GM19035 (cell line): ENCODE data around the gene SRA1.

Experiments used
- ATAC-seq: cut with Tn5 transposase; IDR thresholded peaks from one replicate; pipeline ENCODE4 v1.9.1; 2021; ENCODE audit not compliant: unreplicated experiment

The SRA1 gene

DNA sequence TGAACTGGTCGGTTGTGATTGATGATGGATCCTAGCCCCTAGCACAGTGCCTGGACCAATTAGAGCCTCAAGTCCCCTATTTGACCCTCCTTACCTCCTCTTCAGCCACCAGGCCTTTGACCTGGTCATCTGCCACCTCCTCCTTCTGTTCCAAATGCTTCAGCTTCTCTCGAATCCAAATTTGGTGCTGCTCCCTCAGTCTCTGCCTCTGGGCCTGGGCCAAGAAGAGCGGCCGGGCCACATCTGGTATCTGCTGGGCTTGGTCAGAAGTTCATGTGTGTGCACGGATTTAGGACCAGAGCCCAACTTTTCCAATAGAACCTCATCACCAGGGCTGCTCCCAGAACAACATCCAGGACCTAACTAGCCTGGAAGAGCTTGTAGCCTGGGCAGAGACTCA is 13.8 kb upstream of the SRA1 start:
- ATAC-seq, result no peak

DNA sequence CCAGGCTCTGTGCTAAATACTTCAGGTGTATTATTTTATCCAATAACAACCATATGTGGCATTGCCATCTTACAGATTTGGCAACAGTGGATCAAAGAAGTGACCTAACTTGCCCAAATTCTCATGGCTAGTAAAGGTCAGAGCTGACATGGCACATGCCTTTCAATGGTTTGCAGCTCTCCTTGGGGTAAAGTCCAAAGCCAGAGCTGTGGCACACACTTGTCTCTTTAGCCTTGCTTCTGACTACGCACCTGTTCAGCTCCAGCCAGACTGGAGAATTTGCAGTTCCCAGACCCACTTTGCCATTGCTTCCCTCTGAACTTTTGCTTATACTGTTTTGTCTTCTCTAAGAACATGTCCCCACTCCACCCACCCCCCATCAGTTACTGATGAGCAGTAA is 13.2 kb upstream of the SRA1 start:
- no peak for ATAC-seq

DNA sequence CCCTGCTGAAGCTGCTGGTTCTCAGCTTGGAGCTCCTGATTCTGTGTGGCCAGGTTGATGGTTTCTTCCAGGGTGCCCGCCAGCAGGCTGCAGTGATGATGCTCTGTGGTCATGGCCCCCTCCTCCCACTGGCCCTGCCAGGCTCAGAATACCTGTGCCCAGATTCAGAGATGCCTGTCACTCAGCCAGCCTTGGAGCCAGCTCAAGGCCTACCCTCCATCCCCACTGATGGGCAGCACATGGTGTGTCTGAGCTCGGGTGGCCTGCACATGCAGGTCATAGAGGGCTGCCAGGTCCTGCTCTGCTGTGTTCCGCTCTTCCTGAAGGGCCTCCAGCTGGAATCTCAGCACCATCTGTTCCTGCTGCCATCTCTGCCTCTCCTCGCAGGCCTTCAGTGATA is 12.8 kb upstream of the SRA1 start:
- ATAC-seq, result no peak

- no peak for ATAC-seq
Measured at GRCh38 chr5:140569197-140569596, 11.9 kb upstream of the SRA1 start.

- no peak for ATAC-seq
Measured at GRCh38 chr5:140568443-140569063, 11.3 kb upstream of the SRA1 start.

GRCh38 chr5:140567871-140568270 is 10.6 kb upstream of the SRA1 start:
- ATAC-seq, result no peak

- ATAC-seq, result no peak
Measured at GRCh38 chr5:140567136-140567818, 10.0 kb upstream of the SRA1 start.

DNA sequence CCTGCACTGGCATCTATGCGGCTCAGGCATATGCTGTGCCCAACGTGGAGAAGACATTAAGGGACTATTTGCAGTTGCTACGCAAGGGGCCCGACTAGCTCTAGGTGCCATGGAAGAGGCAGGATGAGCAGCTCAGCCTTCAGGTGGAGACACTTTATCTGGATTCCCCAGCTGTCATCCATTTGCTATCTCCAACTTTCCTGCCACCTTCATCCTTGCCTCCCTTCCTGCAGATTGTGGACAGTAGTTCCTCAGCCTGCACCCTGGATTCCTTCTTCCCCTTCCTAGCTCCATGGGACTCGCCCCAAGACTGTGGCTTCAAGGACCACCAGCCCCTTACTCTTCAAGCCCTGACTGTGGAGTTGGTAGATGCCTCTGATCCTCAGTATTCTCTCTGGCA is 9.4 kb upstream of the SRA1 start:
- no peak for ATAC-seq

GRCh38 chr5:140565780-140566095 is 8.5 kb upstream of the SRA1 start:
- ATAC-seq, result no peak

GRCh38 chr5:140565024-140565779 is 7.9 kb upstream of the SRA1 start:
- ATAC-seq, result peak; percentile 3

- peak; percentile 90 for ATAC-seq
Measured at GRCh38 chr5:140564196-140565023, 7.1 kb upstream of the SRA1 start, which contains the start of the genes APBB3 and SLC35A4. TSS of gene APBB3 (minus strand) at chr5:140564598. CDS start at chr5:140564245, 353 bp downstream. TSS of gene SLC35A4 (plus strand) at chr5:140564828. CDS start at chr5:140567170, 2,342 bp downstream.

GRCh38 chr5:140563596-140563995 is 6.3 kb upstream of the SRA1 start:
- no peak for ATAC-seq

DNA sequence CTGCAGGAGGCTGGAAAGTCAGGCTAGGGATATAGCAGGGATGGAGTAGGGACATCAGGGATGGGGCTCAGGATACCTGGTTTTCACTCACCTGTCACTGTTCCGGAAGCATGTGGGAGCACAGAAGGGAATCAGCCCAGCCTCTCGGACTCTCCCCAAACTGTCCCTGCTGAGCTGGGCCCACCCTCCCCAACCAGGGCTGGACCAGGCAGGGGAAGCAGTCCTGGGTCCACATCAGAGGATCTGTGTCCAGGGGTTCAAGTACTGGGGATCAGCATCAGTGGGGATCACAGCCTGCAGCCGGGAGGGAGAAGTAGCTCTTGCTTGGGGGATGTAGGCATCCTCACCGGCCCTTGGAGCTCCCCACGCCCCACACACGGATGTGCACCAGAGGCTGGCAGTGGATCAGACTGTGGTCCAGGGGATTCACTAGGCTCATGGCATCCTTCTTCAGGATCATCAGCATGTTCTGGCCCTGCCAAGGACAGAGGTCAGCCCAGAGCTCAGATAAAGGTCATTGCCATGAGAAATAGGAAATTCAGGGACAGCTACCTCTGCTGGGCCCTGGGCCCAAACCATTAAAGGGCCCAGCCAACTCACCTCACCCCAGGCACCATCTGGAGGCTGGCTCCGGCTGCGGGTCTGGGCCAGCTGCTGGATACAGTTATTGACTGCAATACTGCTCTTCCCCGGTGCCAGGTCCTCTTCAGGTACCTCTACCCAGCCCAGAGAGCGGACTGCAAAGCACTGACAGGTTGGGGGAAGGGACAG is 4.7 kb upstream of the SRA1 start:
- ATAC-seq, result no peak

GRCh38 chr5:140560227-140560626 is 3.0 kb upstream of the SRA1 start:
- ATAC-seq, result no peak

DNA sequence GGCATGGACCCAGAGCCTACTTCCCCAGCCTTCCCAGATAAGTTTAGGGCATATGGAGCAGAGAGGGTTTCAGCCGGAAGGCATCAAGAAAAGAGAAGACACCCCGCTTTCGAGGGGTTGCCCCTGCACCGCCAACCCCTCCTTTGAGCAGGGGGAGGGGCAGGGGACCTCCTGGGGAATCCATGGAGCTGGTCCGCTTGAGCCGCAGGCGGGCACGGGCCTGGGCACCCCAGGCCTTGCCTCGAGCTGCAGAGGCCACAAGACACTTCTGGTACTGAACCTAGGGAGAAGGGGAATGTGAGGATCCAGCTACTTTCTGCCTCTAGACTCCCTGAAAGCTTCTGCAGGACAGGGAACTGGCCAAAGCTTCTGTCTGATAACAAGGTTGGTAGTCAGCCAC is 1.3 kb upstream of the SRA1 start:
- ATAC-seq, result no peak

- ATAC-seq, result no peak
Measured at GRCh38 chr5:140557965-140558364, 692 bp upstream of the SRA1 start.

DNA sequence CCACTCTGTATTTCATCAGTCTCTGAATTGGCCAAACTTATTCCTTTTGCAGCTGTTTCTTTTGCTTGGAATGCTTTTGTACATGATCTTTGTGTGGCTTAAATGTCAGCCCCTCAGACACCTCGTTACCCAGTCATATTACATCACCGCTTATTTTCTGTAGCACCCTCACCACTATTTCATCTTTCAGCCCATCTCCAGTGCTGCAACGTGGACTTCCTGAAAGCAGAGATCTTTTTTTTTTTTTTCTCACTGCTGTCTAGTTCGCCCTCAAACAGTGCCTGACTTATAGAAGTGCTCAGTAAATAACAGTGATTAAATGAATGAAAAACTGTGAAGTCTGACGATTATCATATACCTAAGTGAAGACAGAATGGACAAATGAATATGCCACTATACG is 835 bp downstream of the SRA1 start:
- no peak for ATAC-seq

GRCh38 chr5:140555747-140556312 is 1.4 kb downstream of the SRA1 start:
- no peak for ATAC-seq

DNA sequence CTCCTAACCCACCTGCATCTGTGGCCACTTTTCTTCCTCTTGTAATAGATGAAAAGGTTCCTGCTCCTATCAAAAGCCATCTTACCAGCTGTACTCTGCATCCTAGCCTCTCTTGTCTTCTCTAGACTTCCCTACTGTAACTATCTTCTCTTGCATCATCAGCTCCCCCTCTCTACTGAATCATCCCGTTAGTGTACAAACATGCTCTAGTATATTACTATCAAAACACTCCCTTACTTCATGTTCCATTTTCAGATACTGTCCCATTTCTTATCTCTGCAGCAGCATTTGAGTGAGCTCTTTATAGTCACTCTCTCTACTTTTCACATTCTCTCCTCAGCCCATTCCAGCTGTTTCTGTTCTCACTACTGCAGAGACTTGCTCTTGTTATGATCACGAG is 2.8 kb downstream of the SRA1 start:
- ATAC-seq, result no peak

GRCh38 chr5:140553657-140554056 is 3.6 kb downstream of the SRA1 start:
- no peak for ATAC-seq
